GDM1 (cell line): ENCODE measurements around the gene ZNF485.
"Not testable (repeated sequence)": the region's sequence is repeated elsewhere in the genome, so short reads cannot be mapped to it uniquely, and the experiment has no call there.

Experiments
- DNase-seq: peaks from one replicate; lab custom pipeline; 2025; lab: John Stamatoyannopoulos, UW

Gene ZNF485

DNA sequence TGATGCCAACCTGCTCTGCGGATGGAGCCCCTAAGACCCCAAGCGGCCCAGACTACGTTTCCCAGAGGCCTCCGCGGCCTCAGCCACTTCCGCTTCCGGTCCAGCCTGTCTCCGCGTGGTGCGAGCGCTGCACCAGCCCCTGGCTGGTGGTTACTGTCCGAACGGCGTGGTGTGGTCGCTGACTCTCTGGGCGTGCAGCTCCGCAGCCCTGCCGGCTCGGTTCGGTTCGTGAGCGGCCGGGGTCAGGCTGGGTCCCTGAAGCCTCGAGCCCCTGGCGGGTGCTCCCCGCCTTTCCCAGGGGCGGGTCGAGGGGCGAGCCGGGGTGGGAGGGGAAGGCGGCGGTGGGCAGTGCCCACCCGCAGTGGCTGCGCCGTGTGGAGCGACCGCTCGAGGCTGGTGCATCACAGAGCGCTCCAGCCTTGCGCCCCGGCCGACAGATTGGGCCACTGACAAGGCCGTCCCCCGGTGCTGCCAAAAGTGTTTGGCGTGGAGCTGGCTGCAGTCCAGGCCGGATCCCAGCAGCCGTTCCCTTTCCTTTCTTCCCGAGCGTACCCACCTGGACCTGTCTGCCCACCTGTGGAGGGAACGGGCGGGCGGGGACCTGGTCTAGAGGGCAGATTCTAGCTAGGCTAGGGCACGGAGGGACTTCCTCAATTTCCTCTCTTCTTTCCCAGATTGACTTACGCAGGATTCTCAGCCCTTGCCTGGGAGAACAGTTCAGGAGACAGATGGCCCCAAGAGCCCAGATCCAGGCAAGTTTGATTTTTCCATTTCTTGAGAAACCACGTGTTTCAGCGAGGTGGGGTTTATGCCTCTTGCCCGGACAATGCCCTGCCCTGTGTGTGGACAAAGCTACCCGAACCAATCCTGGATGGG is at the start of gene ZNF485:
Gene ZNF485 (plus strand): TSS at position 116 of the 876 bp plus-strand sequence. CDS start 613 bp downstream, at position 729.
- DNase-seq: no peak

DNA sequence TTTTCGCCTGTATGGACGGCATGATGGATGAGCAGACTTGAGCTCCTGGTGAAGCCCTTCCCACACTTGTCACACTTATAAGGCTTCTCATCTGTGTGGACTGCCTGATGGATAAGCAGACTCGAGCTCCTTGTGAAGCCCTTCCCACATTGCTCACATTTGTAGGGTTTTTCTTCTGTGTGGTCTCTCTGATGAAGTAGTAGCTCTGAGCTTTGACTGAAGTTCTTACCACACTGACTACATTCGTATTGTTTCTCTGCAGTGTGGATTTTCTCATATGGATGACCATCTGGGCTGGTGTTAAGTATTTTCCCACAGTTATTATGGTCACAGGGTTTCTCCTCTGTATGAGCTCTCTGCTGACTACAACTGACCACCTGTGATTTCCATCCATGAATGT is 49.0 kb upstream of the ZNF485 start:
- no peak for DNase-seq

GRCh38 chr10:43569681-43570080 is 36.6 kb upstream of the ZNF485 start:
- DNase-seq: no peak

- no peak for DNase-seq
Measured at GRCh38 chr10:43570971-43571370, 35.3 kb upstream of the ZNF485 start.

DNA sequence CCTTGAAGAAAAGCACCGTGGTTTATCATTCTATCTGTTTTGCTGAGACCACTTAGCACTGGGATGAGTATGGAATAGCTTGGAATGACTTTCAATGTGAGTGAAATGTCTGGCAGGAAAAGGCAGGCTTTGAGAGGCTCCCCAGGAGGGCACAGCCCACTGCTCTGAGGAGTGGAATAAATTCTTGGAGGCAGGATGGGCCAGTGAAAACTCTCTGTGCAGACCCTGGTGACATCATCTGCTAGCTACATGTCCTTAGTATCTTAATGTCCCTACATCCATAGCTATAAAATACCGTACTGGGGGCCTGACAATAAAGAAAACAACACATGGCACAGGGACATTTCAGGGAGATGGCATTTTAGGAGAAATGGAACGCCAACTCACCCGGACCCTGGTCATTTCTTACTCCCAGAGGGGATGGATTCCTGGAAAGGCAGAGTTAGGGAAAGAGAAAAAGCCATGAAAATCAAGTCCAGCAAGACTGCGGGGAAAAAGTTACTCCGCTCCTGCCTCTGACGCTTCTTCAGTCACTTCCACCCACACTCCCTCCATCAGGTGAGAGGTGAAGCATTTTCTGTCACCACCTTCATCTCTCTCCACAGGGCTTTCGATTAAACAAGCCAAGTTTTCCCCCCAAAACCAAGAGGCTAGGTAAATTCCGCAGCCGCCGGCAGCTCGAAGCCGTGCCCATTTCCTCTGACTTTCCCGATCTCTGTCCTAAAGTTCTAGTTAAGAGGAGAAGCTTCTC is 32.8 kb upstream of the ZNF485 start:
- no peak for DNase-seq

DNA sequence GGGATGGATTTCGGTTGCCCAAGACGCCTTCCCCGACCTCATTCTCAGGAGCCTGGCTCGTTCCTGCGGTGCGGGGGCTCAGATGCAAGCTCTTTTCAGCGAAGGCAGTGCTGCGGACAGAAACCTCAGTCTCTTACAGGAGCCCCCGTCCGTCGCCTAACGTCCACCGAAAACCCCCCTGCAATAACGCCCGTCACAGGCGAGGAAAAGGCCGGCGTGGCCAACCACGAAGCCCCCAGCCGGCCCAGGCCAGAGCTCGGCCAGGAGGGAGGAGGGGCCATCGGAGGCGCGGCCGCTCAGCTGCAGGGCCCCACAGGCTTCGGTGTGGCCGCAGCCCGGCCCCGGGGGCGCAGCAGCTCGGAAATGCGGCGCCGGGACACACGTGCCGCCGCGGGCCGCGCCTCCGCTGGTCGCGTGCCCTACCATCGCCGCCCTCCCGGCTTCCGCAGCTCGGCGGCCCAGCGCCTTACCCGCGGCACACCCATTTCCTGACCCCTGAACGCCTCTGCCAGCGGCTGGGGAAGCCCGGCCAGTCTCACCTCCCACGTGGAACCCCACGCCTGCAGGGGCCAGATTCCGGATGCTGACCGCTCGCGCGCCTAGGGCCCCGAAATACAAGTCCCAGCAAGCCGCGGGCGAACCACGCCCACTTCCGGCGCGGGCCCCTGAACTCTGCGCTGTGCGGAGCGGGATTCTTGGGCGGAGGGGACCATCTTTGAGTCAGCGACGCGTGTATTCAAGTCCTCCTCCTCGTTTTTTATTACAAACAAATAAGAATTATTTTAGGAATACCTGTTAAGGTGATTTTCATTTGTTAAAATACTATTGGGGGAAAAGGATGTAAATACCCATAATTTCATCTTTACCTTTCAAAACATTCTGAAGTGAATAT is 32.0 kb upstream of the ZNF485 start, which contains the start of gene ZNF239:
Gene ZNF239 (minus strand): TSS at position 616 of the 892 bp plus-strand sequence. CDS start 16,537 bp downstream, outside the sequence.
- no peak for DNase-seq

GRCh38 chr10:43574906-43575305 is 31.3 kb upstream of the ZNF485 start:
- no peak for DNase-seq

DNA sequence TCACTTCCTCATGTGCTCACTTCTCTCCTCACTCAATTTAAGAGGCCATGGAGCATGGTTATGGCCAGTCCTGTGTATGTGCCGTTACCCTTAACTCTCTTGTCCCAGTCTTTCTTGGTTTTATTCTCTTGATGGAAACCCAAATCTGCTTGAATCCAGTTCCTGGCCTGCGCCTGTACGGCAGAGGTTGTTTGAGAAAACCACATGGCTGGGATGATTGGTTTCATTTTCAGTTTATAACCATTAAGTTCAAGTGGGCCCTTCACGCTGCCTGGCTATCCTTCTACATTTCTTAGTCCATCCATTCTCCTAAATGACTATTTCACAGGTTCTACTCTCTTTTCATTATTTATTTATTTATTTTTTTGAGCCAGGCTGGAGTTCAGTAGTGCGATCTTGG is 30.2 kb upstream of the ZNF485 start:
- no peak for DNase-seq

GRCh38 chr10:43576580-43576979 is 29.7 kb upstream of the ZNF485 start:
- DNase-seq: no peak

GRCh38 chr10:43584051-43584450 is 22.2 kb upstream of the ZNF485 start:
- DNase-seq: no peak

DNA sequence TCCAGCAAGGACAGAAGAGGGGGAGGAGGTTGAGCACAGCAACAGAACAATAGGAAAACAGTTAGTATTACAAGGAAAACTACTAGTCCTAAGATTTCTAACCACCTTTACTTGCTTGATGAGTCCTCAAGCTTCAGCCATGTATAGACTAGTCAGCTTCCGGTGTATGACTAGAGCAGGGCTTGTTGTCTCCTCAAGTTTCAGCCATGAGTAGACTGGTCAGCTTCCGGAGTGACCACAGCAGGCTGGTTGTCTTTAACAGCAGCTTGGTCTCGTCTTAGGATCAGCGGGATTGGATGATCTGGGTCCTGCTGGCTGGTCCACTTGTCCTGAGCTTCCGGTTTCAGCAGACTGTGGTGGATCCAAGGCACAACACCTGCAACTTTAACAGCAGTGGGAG is 21.2 kb upstream of the ZNF485 start:
- no peak for DNase-seq

GRCh38 chr10:43585981-43586729 is 20.1 kb upstream of the ZNF485 start:
- no peak for DNase-seq

DNA sequence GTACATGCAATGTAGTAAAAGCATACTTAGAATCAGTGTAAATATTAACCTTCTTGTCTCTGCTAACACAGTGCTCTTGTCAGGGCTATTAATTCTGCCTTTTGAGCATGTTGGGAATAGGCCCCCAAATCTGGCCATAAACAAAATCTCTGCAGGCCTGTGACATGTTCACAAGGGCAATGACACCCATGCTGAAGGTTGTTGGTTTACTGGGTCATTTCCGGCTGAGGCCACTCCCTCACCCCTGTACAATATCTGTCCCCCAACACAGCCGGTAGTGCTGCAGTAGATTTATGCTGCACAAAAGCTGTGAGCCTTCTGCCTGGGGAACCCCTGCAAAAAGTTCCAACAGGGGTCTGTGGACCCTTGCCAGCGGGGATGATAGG is 19.5 kb upstream of the ZNF485 start:
- not testable (repeated sequence) for DNase-seq

- DNase-seq: no peak
Measured at GRCh38 chr10:43591303-43591904, 14.8 kb upstream of the ZNF485 start.

DNA sequence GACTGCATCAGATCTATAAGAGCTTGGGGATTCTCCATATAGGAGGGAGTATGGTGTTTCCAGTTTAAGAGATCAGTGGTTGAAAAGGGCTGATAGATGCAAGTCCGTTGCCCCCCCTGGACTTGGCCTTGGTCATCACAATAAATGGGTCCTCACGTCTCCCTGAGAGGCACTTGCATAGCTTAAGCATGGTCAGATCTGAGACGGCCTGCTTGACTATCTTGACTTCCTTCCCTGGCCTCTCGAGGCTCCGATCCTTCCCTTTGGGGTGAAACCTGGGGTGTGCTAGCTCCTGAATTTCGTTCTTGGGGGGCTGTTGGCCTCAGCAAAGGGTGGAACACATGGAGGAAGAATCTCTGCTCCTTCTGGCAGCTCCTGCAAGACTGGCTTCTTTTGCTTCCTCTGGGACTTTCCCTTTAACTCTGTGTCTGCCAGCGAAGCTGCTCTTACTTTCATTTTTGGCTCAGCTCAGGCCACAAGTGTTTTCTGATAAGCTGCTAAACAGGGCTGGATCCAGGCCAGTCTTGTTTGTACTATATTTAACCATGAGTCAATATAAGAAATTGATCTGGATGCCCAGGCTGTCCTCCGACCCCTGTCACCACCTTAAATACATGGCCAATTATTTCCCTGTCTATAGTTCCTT is 11.2 kb upstream of the ZNF485 start:
- DNase-seq: no peak

DNA sequence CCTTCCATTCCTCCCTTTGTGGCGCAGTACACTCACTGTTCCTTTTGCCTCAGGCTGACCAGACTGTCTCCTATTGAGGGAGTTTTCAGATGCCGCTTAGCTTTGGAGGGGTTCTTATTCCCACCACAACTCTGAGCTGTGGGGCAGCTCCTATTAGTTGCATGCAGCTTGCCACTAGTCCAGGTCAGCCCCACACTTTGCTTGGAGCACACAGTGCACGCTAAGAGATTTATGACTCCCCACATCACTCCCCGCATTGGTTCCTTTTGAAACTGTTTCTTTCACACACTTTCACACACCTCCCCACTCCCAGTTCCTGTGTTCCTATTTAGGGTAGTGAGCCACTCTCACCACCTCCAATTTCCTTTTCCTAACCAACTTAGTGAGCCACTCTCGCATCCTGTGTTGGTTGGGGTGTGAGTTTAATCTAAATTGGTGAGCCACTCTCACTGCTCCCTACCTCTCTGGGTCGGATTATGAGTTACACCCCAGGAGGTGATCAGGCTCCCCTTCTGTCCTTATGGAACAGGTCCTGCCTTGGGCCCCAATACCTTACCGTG is 10.4 kb upstream of the ZNF485 start:
- no peak for DNase-seq

- no peak for DNase-seq
Measured at GRCh38 chr10:43596546-43596945, 9.7 kb upstream of the ZNF485 start.

- no peak for DNase-seq
Measured at GRCh38 chr10:43598446-43598845, 7.8 kb upstream of the ZNF485 start.

- DNase-seq: no peak
Measured at GRCh38 chr10:43599333-43599732, 6.9 kb upstream of the ZNF485 start.

DNA sequence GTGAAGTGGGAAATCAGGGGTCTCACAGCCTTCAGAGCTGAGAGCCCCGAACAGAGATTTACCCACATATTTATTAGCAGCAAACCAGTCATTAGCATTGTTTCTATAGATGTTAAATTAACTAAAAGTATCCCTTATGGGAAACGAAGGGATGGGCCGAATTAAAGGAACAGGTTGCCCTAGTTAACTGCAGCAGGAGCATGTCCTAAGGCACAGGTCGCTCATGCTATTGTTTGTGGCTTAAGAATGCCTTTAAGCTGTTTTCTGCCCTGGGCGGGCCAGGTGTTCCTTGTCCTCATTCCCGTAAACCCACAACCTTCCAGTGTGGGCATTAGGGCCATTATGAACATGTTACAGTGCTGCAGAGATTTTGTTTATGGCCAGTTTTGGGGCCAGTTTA is 4.7 kb upstream of the ZNF485 start:
- not testable (repeated sequence) for DNase-seq
